Measurements from ENCODE around the gene TMEM39B. TPM values are rescaled to one million over a fixed set of nuclear protein-coding genes. Genes with fewer than 3 reads are reported as not detected.

TMEM39B gene
- total and polyA plus RNA-seq, 2 donors (not counting 1 experiment from before 2014, with no cell fraction given): 7.9 to 11.1 TPM

- DNase-seq (ENCODE audit: low read depth in 2 of 2): no peak
- Histone ChIP-seq H3K27ac (ENCODE audit: insufficient read depth, low read length) (no peak overlapping the region), H3K9ac (ENCODE audit: insufficient read depth, low read length) (no peak overlapping the region), H2AFZ (ENCODE audit: low read length) (no peak overlapping the region), H3K4me3 (replicated peaks in 1 of 4; ENCODE audit: control extremely low read depth in 1 of 4, insufficient read depth in 1 of 4, low read depth in 3 of 4, low read length in 4 of 4) (no peak overlapping the region), H3K4me2 (ENCODE audit: extremely low read depth, insufficient read depth, low read length) (no peak overlapping the region), H3K79me2 (ENCODE audit: control insufficient read depth, insufficient read depth, low read length) (peaks cover 15% of the 10 kb centered on the region), H3K27me3 (ENCODE audit: control insufficient read depth, insufficient read depth, low read length) (no peaks in the 10 kb centered on the region), H3K36me3 (ENCODE audit: control insufficient read depth, insufficient read depth, low read length) (peaks cover 33% of the 10 kb centered on the region), H4K20me1 (ENCODE audit: control insufficient read depth, extremely low read depth, insufficient read depth, low read length) (no peaks in the 10 kb centered on the region), H3K9me3 (ENCODE audit: control insufficient read depth, insufficient read depth, low read depth, low read length) (no peaks in the 10 kb centered on the region), H3K4me1 (ENCODE audit: control insufficient read depth, extremely low read depth, insufficient read depth, low read length) (no peaks in the 10 kb centered on the region)
- TF ChIP-seq EZH2 (IDR thresholded peaks at IDR 0.05; ENCODE audit: low read length, missing control alignments): no peak
- TF ChIP-seq CTCF (conservative IDR thresholded peaks at IDR 0.05 in 1 of 2, IDR thresholded peaks at IDR 0.05 in 1 of 2; ENCODE audit: low read depth in 1 of 2, low read length in 2 of 2): no peak
These were observed 17.3 kb upstream of the TMEM39B start for GRCh38 chr1:32055416-32055815.

GRCh38 chr1:32056598-32056997 lies 16.1 kb upstream of the TMEM39B start:
- H3K27ac ChIP-seq (ENCODE audit: insufficient read depth, low read length): no peak overlapping the region
- no peaks in the 10 kb centered on the region for H4K20me1 ChIP-seq (ENCODE audit: control insufficient read depth, extremely low read depth, insufficient read depth, low read length)
- H3K4me1 ChIP-seq (ENCODE audit: control insufficient read depth, extremely low read depth, insufficient read depth, low read length): no peaks in the 10 kb centered on the region
- H3K4me3 ChIP-seq (replicated peaks in 1 of 4; ENCODE audit: control extremely low read depth in 1 of 4, insufficient read depth in 1 of 4, low read depth in 3 of 4, low read length in 4 of 4): no peak overlapping the region
- no peaks in the 10 kb centered on the region for H3K27me3 ChIP-seq (ENCODE audit: control insufficient read depth, insufficient read depth, low read length)
- no peak for DNase-seq (ENCODE audit: low read depth in 2 of 2)
- no peak overlapping the region for H3K4me2 ChIP-seq (ENCODE audit: extremely low read depth, insufficient read depth, low read length)
- no peaks in the 10 kb centered on the region for H3K9me3 ChIP-seq (ENCODE audit: control insufficient read depth, insufficient read depth, low read depth, low read length)
- TF ChIP-seq CTCF (conservative IDR thresholded peaks at IDR 0.05 in 1 of 2, IDR thresholded peaks at IDR 0.05 in 1 of 2; ENCODE audit: low read depth in 1 of 2, low read length in 2 of 2) (no peak), EZH2 (IDR thresholded peaks at IDR 0.05; ENCODE audit: low read length, missing control alignments) (no peak)
- H2AFZ ChIP-seq (ENCODE audit: low read length): no peak overlapping the region
- H3K79me2 ChIP-seq (ENCODE audit: control insufficient read depth, insufficient read depth, low read length): peaks cover 13% of the 10 kb centered on the region
- H3K9ac ChIP-seq (ENCODE audit: insufficient read depth, low read length): no peak overlapping the region
- peaks cover 32% of the 10 kb centered on the region for H3K36me3 ChIP-seq (ENCODE audit: control insufficient read depth, insufficient read depth, low read length)

- peaks cover 13% of the 10 kb centered on the region for H3K4me1 ChIP-seq (ENCODE audit: control insufficient read depth, extremely low read depth, insufficient read depth, low read length)
- no peaks in the 10 kb centered on the region for H3K9me3 ChIP-seq (ENCODE audit: control insufficient read depth, insufficient read depth, low read depth, low read length)
- H3K9ac ChIP-seq (ENCODE audit: insufficient read depth, low read length): no peak overlapping the region
- no peaks in the 10 kb centered on the region for H3K27me3 ChIP-seq (ENCODE audit: control insufficient read depth, insufficient read depth, low read length)
- H3K4me2 ChIP-seq (ENCODE audit: extremely low read depth, insufficient read depth, low read length): no peak overlapping the region
- no peak for DNase-seq (ENCODE audit: low read depth in 2 of 2)
- H3K36me3 ChIP-seq (ENCODE audit: control insufficient read depth, insufficient read depth, low read length): peaks cover 14% of the 10 kb centered on the region
- TF ChIP-seq EZH2 (IDR thresholded peaks at IDR 0.05; ENCODE audit: low read length, missing control alignments) (no peak), CTCF (conservative IDR thresholded peaks at IDR 0.05 in 1 of 2, IDR thresholded peaks at IDR 0.05 in 1 of 2; ENCODE audit: low read depth in 1 of 2, low read length in 2 of 2) (no peak)
- H3K4me3 ChIP-seq (replicated peaks in 1 of 4; ENCODE audit: control extremely low read depth in 1 of 4, insufficient read depth in 1 of 4, low read depth in 3 of 4, low read length in 4 of 4): no peak overlapping the region
- H4K20me1 ChIP-seq (ENCODE audit: control insufficient read depth, extremely low read depth, insufficient read depth, low read length): no peaks in the 10 kb centered on the region
- no peak overlapping the region for H3K27ac ChIP-seq (ENCODE audit: insufficient read depth, low read length)
- H3K79me2 ChIP-seq (ENCODE audit: control insufficient read depth, insufficient read depth, low read length): peaks cover 7% of the 10 kb centered on the region
- no peak overlapping the region for H2AFZ ChIP-seq (ENCODE audit: low read length)
These were observed 11.8 kb upstream of the TMEM39B start for GRCh38 chr1:32060914-32061313.
